GM12878 (cell line): ENCODE measurements around the gene ABITRAM. TPM values are rescaled to one million over a fixed set of nuclear protein-coding genes. Genes with fewer than 3 reads are reported as not detected.

Source experiments
- ATAC-seq: fragments of 200-7000 bp; cut with Tn5 transposase; 3 replicates; pipeline ENCODE4 v1.9.1; 2020; ENCODE audit warnings: mild to moderate bottlenecking, moderate library complexity
- BruUV-seq: library from RNA; stranded (reverse); fragments of 400-500 nt; replicated peaks from 2 replicates; lab custom pipeline; 2021; lab: Mats Ljungman, UMichigan
- CTCF ChIA-PET: fragments of 300-600 bp; sonication (Branson Sonifier 250); formaldehyde crosslinking; extraction: SDS; loops from one replicate; lab custom pipeline; 2021; ENCODE audit warnings: inconsistent platforms; lab: Yijun Ruan, JAX
- POLR2A ChIA-PET: fragments of 350-600 bp; formaldehyde crosslinking; extraction: SDS; loops from one replicate; lab custom pipeline; 2021; ENCODE audit warnings: inconsistent platforms; lab: Charles Lee
- RAD21 ChIA-PET: fragments of 300-600 bp; sonication (Branson Sonifier 250); formaldehyde crosslinking; loops from one replicate; lab custom pipeline; 2023; ENCODE audit warnings: antibody characterized with exemption; ENCODE audit not compliant: unreplicated experiment; lab: Charles Lee
- SMC1A ChIA-PET: fragments of 300-600 bp; sonication (Branson Sonifier 250); formaldehyde crosslinking; loops from one replicate; lab custom pipeline; 2023; ENCODE audit not compliant: unreplicated experiment, uncharacterized antibody; lab: Charles Lee
- DNase-seq: peaks from one replicate; pipeline ENCODE4 v3.0.0-alpha.2; 2011; ENCODE audit warnings: low read depth, low spot score
- FAIRE-seq: peaks from 3 replicates; lab custom pipeline; 2011; peaks lifted over from hg19 to GRCh38; lab: Jason Lieb, UNC
- H2AFZ ChIP-seq: 2 replicates; pipeline ENCODE4 v1.6.0; 2011; ENCODE audit warnings: low read depth, low read length, control low read depth; ENCODE audit not compliant: control insufficient read depth
- H3K27ac ChIP-seq: 2 replicates; pipeline ENCODE4 v1.5.1; 2011; ENCODE audit warnings: control low read depth; ENCODE audit not compliant: control insufficient read depth, insufficient read depth
- H3K27me3 ChIP-seq, 2 experiments: replicated peaks in 1 of 2; 2 replicates each; pipeline versions ENCODE4 v1.6.0 to v1.6.1; 2011; ENCODE audit warnings: low read length in 1 of 2; ENCODE audit not compliant: control insufficient read depth in 2 of 2, insufficient read depth in 2 of 2
- H3K36me3 ChIP-seq, 2 experiments: 2 replicates each; pipeline ENCODE4 v1.5.1; 2011; ENCODE audit warnings: low read length in 1 of 2; ENCODE audit not compliant: control insufficient read depth in 2 of 2, insufficient read depth in 2 of 2
- H3K4me1 ChIP-seq: 2 replicates; pipeline ENCODE4 v1.6.1; 2011; ENCODE audit warnings: mild to moderate bottlenecking, low read length, moderate library complexity, mixed read lengths; ENCODE audit not compliant: control insufficient read depth, insufficient read depth
- H3K4me2 ChIP-seq: 2 replicates; pipeline ENCODE4 v1.6.0; 2011; ENCODE audit warnings: control low read depth; ENCODE audit not compliant: control insufficient read depth, insufficient read depth
- H3K4me3 ChIP-seq: fragments of 200-600 bp; sonication (generic); 2 replicates; pipeline ENCODE4 v1.5.1; 2016
- H3K79me2 ChIP-seq: 2 replicates; pipeline ENCODE4 v1.6.0; 2011; ENCODE audit warnings: low read length; ENCODE audit not compliant: control insufficient read depth, insufficient read depth
- H3K9ac ChIP-seq: 2 replicates; pipeline ENCODE4 v1.8.0; 2011; ENCODE audit warnings: low read length, control low read depth, mixed read lengths; ENCODE audit not compliant: control insufficient read depth, insufficient read depth
- H3K9me3 ChIP-seq: replicated peaks from 3 replicates; pipeline ENCODE4 v1.5.1; 2011; ENCODE audit warnings: mild to moderate bottlenecking, low read length; ENCODE audit not compliant: control insufficient read depth, insufficient read depth
- H4K20me1 ChIP-seq: 2 replicates; pipeline ENCODE4 v1.6.0; 2011; ENCODE audit not compliant: control insufficient read depth, insufficient read depth
- BACH1 ChIP-seq: fragments of 450-650 bp; IDR thresholded peaks from 2 replicates; pipeline ENCODE4 v1.6.1; 2017; ENCODE audit warnings: mild to moderate bottlenecking, borderline replicate concordance
- BMI1 ChIP-seq: fragments of 450-650 bp; IDR thresholded peaks from 2 replicates; pipeline ENCODE4 v1.6.1; 2016; ENCODE audit warnings: mild to moderate bottlenecking, moderate library complexity, borderline replicate concordance
- BRCA1 ChIP-seq: IDR thresholded peaks from 2 replicates; pipeline ENCODE4 v1.6.1; 2011; ENCODE audit warnings: low read depth, low read length, improper control_type of control experiment
- CBX3 ChIP-seq: fragments of 200-600 bp; sonication (generic); IDR thresholded peaks from 2 replicates; pipeline ENCODE4 v1.6.1; 2016; ENCODE audit warnings: low read depth, borderline replicate concordance
- FOXK2 ChIP-seq: fragments of 450-650 bp; IDR thresholded peaks from 2 replicates; pipeline ENCODE4 v1.6.1; 2017; ENCODE audit warnings: mild to moderate bottlenecking, moderate library complexity
- NFXL1 ChIP-seq: fragments of 450-650 bp; IDR thresholded peaks from 2 replicates; pipeline ENCODE4 v1.6.1; 2017; ENCODE audit warnings: antibody characterized with exemption, mild to moderate bottlenecking, borderline replicate concordance
- WRNIP1 ChIP-seq: IDR thresholded peaks from 2 replicates; pipeline ENCODE4 v1.6.1; 2011; ENCODE audit warnings: low read depth, low read length, improper control_type of control experiment, borderline replicate concordance
- ZNF274 ChIP-seq: IDR thresholded peaks from one replicate; pipeline ENCODE4 v1.8.0; 2011; ENCODE audit not compliant: insufficient read length, insufficient read depth
- WGBS: methylation state at CpG from one replicate; pipeline ENCODE4 v1.1.6; 2016; ENCODE audit warnings: low lambda C conversion rate; ENCODE audit not compliant: insufficient replicate concordance, insufficient coverage; ENCODE audit errors: missing lambda C conversion rate; 5-methylcytosine and 5-hydroxymethylcytosine counted together
- in situ Hi-C: fragments of 300-500 bp; cut with MboI; formaldehyde crosslinking; loops from 9 replicates; pipeline ENCODE4 v1.14.3; 2018; ENCODE audit warnings: mixed read lengths
- intact Hi-C: fragments of 100-400 bp; cut with micrococcal nuclease; formaldehyde crosslinking; loops from one replicate; pipeline ENCODE4 v1.14.2; 2022; ENCODE audit not compliant: unreplicated experiment
- polyA plus RNA-seq, 11 experiments: library from polyadenylated mRNA; depleted of rRNA in 4 of 11; unstranded in 6 of 11; stranded (reverse) in 5 of 11; fragments of >200 nt; fragmentation: Nextera tagmentation in 4 of 11; fragmentation: Illumina TruSeq in 1 of 11; extraction: Ambion mirVana in 4 of 11; extraction: Trizol in 1 of 11; gene quantifications; 1 replicate in 1 of 11; 2 replicates in 10 of 11; pipeline versions ENCODE4 v1.2.1 to v1.2.3, GENCODE V29; 2011 to 2016; ENCODE audit warnings: inconsistent platforms in 2 of 11, missing spikeins in 2 of 11, low read depth in 1 of 11
- total RNA-seq, 4 experiments: library from RNA; depleted of rRNA in 3 of 4; stranded (reverse); fragments of >200 nt in 3 of 4; fragmentation: Illumina TruSeq in 1 of 4; extraction: Trizol in 1 of 4; gene quantifications; 2 replicates each; pipeline versions ENCODE4 v1.2.1 to v1.2.3, GENCODE V29; 2013 to 2021
- TF ChIP-seq, protein P1 (sequence below): IDR thresholded peaks from 2 replicates; pipeline ENCODE4 v1.6.1; 2012; ENCODE audit warnings: low read depth, low read length, improper control_type of control experiment

ABITRAM gene
- total and polyA plus RNA-seq, 10 of the 15 experiments (the other 5 are each of a cell fraction or from before 2014, with no cell fraction given): 5.2 to 18.4 (median 10.6) TPM

DNA sequence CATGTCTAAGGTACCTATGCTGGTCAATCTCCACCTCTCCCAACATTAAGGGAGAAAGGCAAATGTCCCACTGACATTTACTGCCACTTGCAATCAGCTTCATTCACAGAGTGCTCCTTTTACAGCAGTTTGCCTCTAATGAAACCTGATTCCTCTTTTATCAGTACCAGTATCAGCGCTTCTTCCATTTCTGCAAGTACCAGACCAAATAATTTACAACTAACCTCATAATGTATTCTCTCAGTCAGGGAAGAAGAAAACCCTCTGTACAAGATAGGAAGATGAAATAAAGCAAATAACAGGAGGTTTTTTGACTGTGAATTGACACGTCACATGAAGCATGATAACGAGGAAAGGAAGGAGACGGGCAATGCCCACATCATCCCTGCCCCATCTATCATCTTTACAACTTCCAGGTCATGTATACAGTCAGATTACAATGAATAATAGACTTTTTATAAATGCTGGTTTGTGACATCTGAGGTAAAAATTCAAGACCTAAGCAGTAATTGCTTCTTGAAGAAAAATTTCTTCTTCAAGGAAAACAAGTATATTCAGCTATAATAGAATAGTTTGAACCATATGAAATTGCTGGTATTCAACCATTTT lies 21.9 kb downstream of the ABITRAM start:
- no peaks in the 10 kb centered on the region for H3K4me1 ChIP-seq
- TF ChIP-seq ZNF274 (no peak), WRNIP1 (no peak), NFXL1 (no peak), BRCA1 (no peak), BACH1 (no peak), FOXK2 (no peak), BMI1 (no peak), CBX3 (no peak)
- TF ChIP-seq, protein P1, sequence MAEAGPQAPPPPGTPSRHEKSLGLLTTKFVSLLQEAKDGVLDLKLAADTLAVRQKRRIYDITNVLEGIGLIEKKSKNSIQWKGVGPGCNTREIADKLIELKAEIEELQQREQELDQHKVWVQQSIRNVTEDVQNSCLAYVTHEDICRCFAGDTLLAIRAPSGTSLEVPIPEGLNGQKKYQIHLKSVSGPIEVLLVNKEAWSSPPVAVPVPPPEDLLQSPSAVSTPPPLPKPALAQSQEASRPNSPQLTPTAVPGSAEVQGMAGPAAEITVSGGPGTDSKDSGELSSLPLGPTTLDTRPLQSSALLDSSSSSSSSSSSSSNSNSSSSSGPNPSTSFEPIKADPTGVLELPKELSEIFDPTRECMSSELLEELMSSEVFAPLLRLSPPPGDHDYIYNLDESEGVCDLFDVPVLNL: no peak
- TF ChIP-seq, all 136 proteins: peak for 0
- FAIRE-seq (no peak), DNase-seq (no peak), ATAC-seq (no peak)
- in situ Hi-C loops (no loop called here), intact Hi-C loops (no loop called here)
- H3K27ac ChIP-seq: no peak overlapping the region
- H3K4me2 ChIP-seq: no peak overlapping the region
- H3K9me3 ChIP-seq: no peaks in the 10 kb centered on the region
- POLR2A ChIA-PET: no interaction called here
- no peak overlapping the region for H2AFZ ChIP-seq
- CTCF ChIA-PET: interaction anchor here (1.5 kb wide), 1 partner anchor 9 kb away, joined by 3 read pairs; no protein-coding TSS in a partner anchor
- H4K20me1 ChIP-seq: no peaks in the 10 kb centered on the region
- no TSS peak for BruUV-seq
- H3K9ac ChIP-seq: no peak overlapping the region
- WGBS: 100% methylated on average over 4 of the region's 4 CpGs
- H3K4me3 ChIP-seq: no peak overlapping the region
- RAD21 ChIA-PET: no interaction called here
- SMC1A ChIA-PET: no interaction called here
- H3K27me3 ChIP-seq: no peaks in the 10 kb centered on the region
- H3K79me2 ChIP-seq: no peaks in the 10 kb centered on the region
- no peaks in the 10 kb centered on the region; a peak in 1 of 4 replicates for H3K36me3 ChIP-seq
